Measurements from ENCODE around the gene CLCNKA. TPM values are rescaled to one million over a fixed set of nuclear protein-coding genes. Genes with fewer than 3 reads are reported as not detected.
"Not testable (repeated sequence)": the region's sequence is repeated elsewhere in the genome, so short reads cannot be mapped to it uniquely, and the experiment has no call there.

The CLCNKA gene
- total RNA-seq, 1 donor from 2014 or later = not detected

DNA sequence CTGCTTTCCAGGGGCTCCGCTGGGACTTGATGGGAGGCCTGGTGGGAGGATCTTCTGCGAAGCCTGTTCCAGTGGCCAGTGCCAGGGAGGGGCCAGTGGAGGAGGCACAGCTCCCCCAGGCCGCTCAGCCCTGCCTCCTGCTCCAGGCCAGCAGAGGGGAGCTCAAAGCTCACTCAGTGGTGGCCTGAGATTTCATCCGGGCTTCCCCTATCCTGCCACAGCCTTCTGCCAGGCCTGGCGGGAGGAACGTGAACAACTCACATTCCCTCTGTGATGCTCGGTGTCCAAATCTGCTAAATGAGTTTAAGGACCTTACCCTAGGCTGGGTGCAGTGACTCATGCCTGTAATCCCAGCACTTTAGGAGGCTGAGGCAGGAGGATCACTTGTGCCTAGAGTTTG, 25.0 kb downstream of the CLCNKA start:
- Histone ChIP-seq H3K4me3 (ENCODE audit: low read depth, low read length) (no peak overlapping the region), H3K36me3 (ENCODE audit: control insufficient read depth, insufficient read depth, low read length) (no peaks in the 10 kb centered on the region), H3K27me3 (ENCODE audit: control insufficient read depth, insufficient read depth, low read length) (peaks cover 18% of the 10 kb centered on the region)
- TF ChIP-seq CTCF (IDR thresholded peaks at IDR 0.05; ENCODE audit: insufficient read depth, low read length, poor library complexity, severe bottlenecking) = no peak
- DNase-seq (ENCODE audit: low read depth) = no peak

- Histone ChIP-seq H3K4me3 (ENCODE audit: low read depth, low read length) (no peak overlapping the region), H3K27me3 (ENCODE audit: control insufficient read depth, insufficient read depth, low read length) (peaks cover 10% of the 10 kb centered on the region), H3K36me3 (ENCODE audit: control insufficient read depth, insufficient read depth, low read length) (no peaks in the 10 kb centered on the region)
- no peak for TF ChIP-seq CTCF (IDR thresholded peaks at IDR 0.05; ENCODE audit: insufficient read depth, low read length, poor library complexity, severe bottlenecking)
- DNase-seq (ENCODE audit: low read depth) = no peak
Observed at GRCh38 chr1:16047791-16048475, 26.1 kb downstream of the CLCNKA start.

GRCh38 chr1:16048573-16049189, 26.8 kb downstream of the CLCNKA start:
- Histone ChIP-seq H3K27me3 (ENCODE audit: control insufficient read depth, insufficient read depth, low read length) (peaks cover 6% of the 10 kb centered on the region), H3K36me3 (ENCODE audit: control insufficient read depth, insufficient read depth, low read length) (no peaks in the 10 kb centered on the region), H3K4me3 (ENCODE audit: low read depth, low read length) (peak overlapping the region; percentile 17)
- no peak for DNase-seq (ENCODE audit: low read depth)
- TF ChIP-seq CTCF (IDR thresholded peaks at IDR 0.05; ENCODE audit: insufficient read depth, low read length, poor library complexity, severe bottlenecking) = peak; percentile 26

GRCh38 chr1:16050328-16050727, 28.5 kb downstream of the CLCNKA start:
- no peak for DNase-seq (ENCODE audit: low read depth)
- TF ChIP-seq CTCF (IDR thresholded peaks at IDR 0.05; ENCODE audit: insufficient read depth, low read length, poor library complexity, severe bottlenecking) = no peak
- Histone ChIP-seq H3K36me3 (ENCODE audit: control insufficient read depth, insufficient read depth, low read length) (no peaks in the 10 kb centered on the region), H3K4me3 (ENCODE audit: low read depth, low read length) (no peak overlapping the region), H3K27me3 (ENCODE audit: control insufficient read depth, insufficient read depth, low read length) (peaks cover 3% of the 10 kb centered on the region)

DNA sequence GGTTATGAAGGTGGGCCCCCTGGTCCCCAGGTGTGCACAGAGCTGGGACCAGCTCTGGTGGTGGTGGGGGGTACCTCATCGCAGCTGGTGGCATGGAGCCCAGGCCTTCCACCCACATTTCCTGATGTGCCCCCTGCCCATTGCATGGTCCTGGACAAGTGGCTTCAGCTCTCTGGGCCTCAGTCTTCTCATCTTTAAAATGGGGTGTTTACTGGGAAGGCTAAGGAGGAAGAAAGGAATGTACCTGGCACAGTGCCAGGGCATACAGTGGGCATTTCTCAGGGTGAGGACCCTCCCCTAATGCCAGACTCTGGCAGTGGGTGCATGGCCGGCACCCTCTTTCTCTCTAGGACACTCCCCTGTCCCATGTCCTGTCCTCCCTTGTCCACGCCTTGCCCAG, 29.2 kb downstream of the CLCNKA start:
- Histone ChIP-seq H3K27me3 (ENCODE audit: control insufficient read depth, insufficient read depth, low read length) (peaks cover 2% of the 10 kb centered on the region), H3K36me3 (ENCODE audit: control insufficient read depth, insufficient read depth, low read length) (no peaks in the 10 kb centered on the region), H3K4me3 (ENCODE audit: low read depth, low read length) (no peak overlapping the region)
- TF ChIP-seq CTCF (IDR thresholded peaks at IDR 0.05; ENCODE audit: insufficient read depth, low read length, poor library complexity, severe bottlenecking) = no peak
- no peak for DNase-seq (ENCODE audit: low read depth)

- not testable (repeated sequence) for DNase-seq (ENCODE audit: low read depth); H3K36me3 ChIP-seq (ENCODE audit: control insufficient read depth, insufficient read depth, low read length); H3K4me3 ChIP-seq (ENCODE audit: low read depth, low read length); H3K27me3 ChIP-seq (ENCODE audit: control insufficient read depth, insufficient read depth, low read length)
Observed at GRCh38 chr1:16051949-16052348, 30.1 kb downstream of the CLCNKA start.
